ENCODE results near the gene HPCAL4. TPM values are rescaled to one million over a fixed set of nuclear protein-coding genes. Genes with fewer than 3 reads are reported as not detected.

The HPCAL4 gene
- polyA plus RNA-seq, 2 of the 4 experiments (the other 2 are of a cell fraction) = 0.09 to 0.14 TPM

DNA sequence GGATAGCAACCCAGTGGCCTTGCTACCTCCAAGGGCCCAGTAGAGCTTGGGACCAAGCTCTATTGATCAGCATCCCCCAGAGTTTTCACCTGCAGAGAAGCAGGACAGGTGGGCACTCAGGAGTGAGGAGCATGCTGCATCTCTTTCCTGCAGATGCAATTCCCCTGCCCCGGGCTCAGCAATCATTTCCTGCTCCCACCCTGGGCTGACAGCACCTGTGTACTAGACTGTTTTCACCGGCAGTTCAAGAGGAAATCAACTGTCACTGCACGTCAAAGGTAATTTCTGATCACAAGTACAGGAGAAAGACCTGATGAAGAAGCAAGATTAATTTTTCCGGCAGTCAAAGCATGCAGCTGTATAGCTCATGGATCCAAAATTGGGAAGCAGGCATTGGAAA lies 10.5 kb downstream of the HPCAL4 start (continued):
- TF ChIP-seq SREBF2 (IDR thresholded peaks at IDR 0.05) (no peak), CBX8 (IDR thresholded peaks at IDR 0.05) (no peak), KDM1A (IDR thresholded peaks at IDR 0.05; ENCODE audit: low read depth) (no peak), RFX5 (IDR thresholded peaks at IDR 0.05) (no peak)

DNA sequence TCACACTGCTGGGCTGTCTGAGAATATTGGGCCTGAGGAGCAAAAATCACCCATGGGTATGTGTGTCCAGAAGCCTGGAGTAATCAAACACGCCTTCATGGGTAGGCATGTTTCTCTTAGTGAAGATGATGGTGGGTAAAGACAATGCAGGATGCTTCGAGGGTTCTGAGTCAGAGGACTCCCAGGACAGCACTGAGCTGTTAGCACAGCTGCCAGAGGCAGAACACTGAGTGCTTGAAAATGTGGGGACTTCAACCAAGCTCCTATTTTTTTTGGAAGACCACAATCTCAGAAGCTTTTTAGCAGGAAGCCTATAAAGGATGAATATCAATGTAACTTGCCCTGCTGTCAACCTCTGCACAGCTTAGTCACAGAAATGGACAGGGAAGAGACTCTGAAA lies 11.4 kb downstream of the HPCAL4 start:
- ChIA-PET POLR2A (no interaction called here), CTCF (interaction anchor here (1.8 to 2.1 kb wide), 2 partner anchors 22 to 26 kb away, joined by 6 to 8 read pairs; no protein-coding TSS in a partner anchor)
- Histone ChIP-seq H3K4me2 (no peak overlapping the region), H3K27ac (no peak overlapping the region), H3K4me1 (peaks cover 4% of the 10 kb centered on the region; the same call in 1 of the 3 replicates), H3K9me3 (no peaks in the 10 kb centered on the region), H3K4me3 (no peak overlapping the region)
- 0% methylated on average over 2 of the region's 2 CpGs for WGBS (ENCODE audit: missing lambda C conversion rate)
- FAIRE-seq (no peak), DNase-seq (ENCODE audit: low read depth in 1 of 2, low spot score in 1 of 2) (no peak), ATAC-seq (0 out of 6 replicates have a peak, but pooled peaks of 1 of the 2 experiments have one; percentile 25)
- TF ChIP-seq CBX2 (IDR thresholded peaks at IDR 0.05; ENCODE audit: borderline replicate concordance, low read depth) = no peak

- no peak for ATAC-seq
- CTCF ChIA-PET = interaction anchor here (0.6 to 1.6 kb wide), 4 partner anchors 20 to 295 kb away, joined by 3 to 4 read pairs (median 3); no protein-coding TSS in a partner anchor
- FAIRE-seq = no peak
Observed at GRCh38 chr1:39678889-39679288, 12.3 kb downstream of the HPCAL4 start.

DNA sequence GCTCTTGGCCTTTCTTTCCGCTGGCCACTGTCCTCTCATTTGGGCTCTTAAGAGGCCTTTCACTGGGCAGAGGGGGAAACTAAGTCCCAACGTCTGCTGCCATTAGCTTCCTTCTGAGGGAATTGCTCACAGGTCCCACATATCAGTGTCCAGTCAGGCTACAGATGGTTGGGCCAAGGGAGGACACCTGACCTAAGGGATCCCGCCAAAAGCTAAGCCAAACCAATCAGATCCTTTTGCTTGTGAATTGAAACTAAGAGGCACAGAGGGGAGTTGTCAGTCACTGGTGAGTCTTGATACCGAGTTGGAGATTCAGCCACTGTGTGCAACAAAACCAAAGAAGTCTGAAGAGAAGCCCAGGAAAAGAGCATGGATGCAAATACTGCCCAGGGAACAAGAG lies 13.6 kb downstream of the HPCAL4 start:
- TF ChIP-seq KDM1A (IDR thresholded peaks at IDR 0.05; ENCODE audit: low read depth) = no peak
- TF ChIP-seq RNF2 (IDR thresholded peaks at IDR 0.05; ENCODE audit: borderline replicate concordance, low read depth) = no peak
- TF ChIP-seq RAD21 (conservative IDR thresholded peaks at IDR 0.05 in 1 of 2, IDR thresholded peaks at IDR 0.05 in 1 of 2) = no peak
- TF ChIP-seq HOXB5 (CRISPR knock-in tag; IDR thresholded peaks at IDR 0.05) = no peak
- no peak for TF ChIP-seq CEBPB (IDR thresholded peaks at IDR 0.05)
- TF ChIP-seq FOXS1 (CRISPR knock-in tag; IDR thresholded peaks at IDR 0.05) = no peak
- TF ChIP-seq, protein P1, sequence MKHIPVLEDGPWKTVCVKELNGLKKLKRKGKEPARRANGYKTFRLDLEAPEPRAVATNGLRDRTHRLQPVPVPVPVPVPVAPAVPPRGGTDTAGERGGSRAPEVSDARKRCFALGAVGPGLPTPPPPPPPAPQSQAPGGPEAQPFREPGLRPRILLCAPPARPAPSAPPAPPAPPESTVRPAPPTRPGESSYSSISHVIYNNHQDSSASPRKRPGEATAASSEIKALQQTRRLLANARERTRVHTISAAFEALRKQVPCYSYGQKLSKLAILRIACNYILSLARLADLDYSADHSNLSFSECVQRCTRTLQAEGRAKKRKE (CRISPR knock-in tag; IDR thresholded peaks at IDR 0.05; ENCODE audit: low read depth) = no peak
- TF ChIP-seq GATA3 (IDR thresholded peaks at IDR 0.05; ENCODE audit: borderline replicate concordance) = no peak
- no peak for TF ChIP-seq ELK1 (IDR thresholded peaks at IDR 0.05; ENCODE audit: low read depth, low read length)
- no peak for TF ChIP-seq RCOR1 (IDR thresholded peaks at IDR 0.05; ENCODE audit: low read depth, low read length)
- TF ChIP-seq SMC3 (IDR thresholded peaks at IDR 0.05) = no peak
- TF ChIP-seq RFX5 (IDR thresholded peaks at IDR 0.05) = no peak
- no peak for TF ChIP-seq ZFP36 (IDR thresholded peaks at IDR 0.05; ENCODE audit: borderline replicate concordance, partially characterized antibody)
- no peak for TF ChIP-seq TFCP2L1 (CRISPR knock-in tag; IDR thresholded peaks at IDR 0.05)
- no peak for TF ChIP-seq ZSCAN20 (CRISPR knock-in tag; IDR thresholded peaks at IDR 0.05)
- FAIRE-seq = no peak
- ChIA-PET CTCF (interaction anchor here (0.5 to 1.6 kb wide), 4 partner anchors 19 to 352 kb away, joined by 3 to 4 read pairs (median 3); no protein-coding TSS in a partner anchor), POLR2A (no interaction called here)
- ATAC-seq = no peak
- WGBS (ENCODE audit: missing lambda C conversion rate) = 63% methylated on average over 4 of the region's 4 CpGs
- no peak overlapping the region for H3K4me3 ChIP-seq
- peaks cover 4% of the 10 kb centered on the region; the same call in 1 of the 3 replicates for H3K4me1 ChIP-seq
- H3K27ac ChIP-seq = no peak overlapping the region
- H3K9me3 ChIP-seq = no peaks in the 10 kb centered on the region
- no peak for DNase-seq (ENCODE audit: low read depth in 1 of 2, low spot score in 1 of 2)
- H3K4me2 ChIP-seq = no peak overlapping the region

More at GRCh38 chr1:39678889-39679288, 12.3 kb downstream of the HPCAL4 start:
- Histone ChIP-seq H3K4me3 (no peak overlapping the region), H3K27ac (no peak overlapping the region), H3K4me1 (peaks cover 4% of the 10 kb centered on the region; the same call in 1 of the 3 replicates), H3K4me2 (no peak overlapping the region), H3K9me3 (no peaks in the 10 kb centered on the region)
- no peak for DNase-seq (ENCODE audit: low read depth in 1 of 2, low spot score in 1 of 2)
- TF ChIP-seq, protein P2, sequence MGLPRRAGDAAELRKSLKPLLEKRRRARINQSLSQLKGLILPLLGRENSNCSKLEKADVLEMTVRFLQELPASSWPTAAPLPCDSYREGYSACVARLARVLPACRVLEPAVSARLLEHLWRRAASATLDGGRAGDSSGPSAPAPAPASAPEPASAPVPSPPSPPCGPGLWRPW (IDR thresholded peaks at IDR 0.05) = no peak
- POLR2A ChIA-PET = no interaction called here
- 39% methylated on average over 2 of the region's 2 CpGs for WGBS (ENCODE audit: missing lambda C conversion rate)
